Stimulated activated CD4-positive, alpha-beta T cell treated with anti-CD3 and anti-CD28 coated beads, Interleukin-2, amount 100 ng/mL, for 4 hours (primary cell): ENCODE measurements around the gene PPP3CB.

Source experiments
- DNase-seq: peaks from one replicate; pipeline ENCODE4 v3.0.0-alpha.2; 2020; ENCODE audit warnings: low read depth

Gene PPP3CB

DNA sequence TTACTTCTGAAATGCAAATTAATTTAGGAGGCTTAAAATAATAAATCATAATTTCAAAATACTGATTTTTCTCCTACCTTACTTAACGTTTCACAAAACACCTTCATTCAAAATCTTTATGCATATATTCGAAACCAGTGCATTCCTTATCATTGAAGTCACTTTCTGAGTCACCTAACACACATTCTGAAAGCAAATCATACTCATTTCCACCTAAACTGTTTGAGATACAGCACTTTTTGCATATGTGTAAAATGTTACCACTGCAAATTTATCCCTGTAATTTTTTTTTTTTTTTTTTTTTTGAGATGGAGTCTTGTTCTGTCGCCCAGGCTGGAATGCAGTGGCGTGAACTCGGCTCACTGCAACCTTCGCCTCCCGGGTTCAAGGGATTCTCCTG lies 15.7 kb downstream of the PPP3CB start:
- DNase-seq = no peak

DNA sequence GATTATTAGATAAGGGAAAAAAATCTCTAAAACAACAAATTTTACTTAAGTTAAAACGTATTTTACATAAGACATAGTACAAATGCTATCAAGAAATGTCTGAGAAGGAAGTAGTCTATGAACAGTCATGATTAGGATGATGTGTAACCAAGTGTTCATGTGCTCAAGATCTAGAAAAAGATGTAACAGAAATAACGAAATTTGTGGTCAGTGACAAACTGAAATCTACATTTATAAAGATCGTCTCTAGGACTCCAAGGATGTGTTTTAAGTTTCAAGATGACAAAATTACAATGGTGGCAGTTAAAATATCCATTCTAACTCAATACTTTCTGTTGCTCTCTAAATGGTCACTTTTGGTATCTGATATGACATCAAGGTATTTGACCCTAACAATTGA lies 17.2 kb downstream of the PPP3CB start:
- DNase-seq = no peak

DNA sequence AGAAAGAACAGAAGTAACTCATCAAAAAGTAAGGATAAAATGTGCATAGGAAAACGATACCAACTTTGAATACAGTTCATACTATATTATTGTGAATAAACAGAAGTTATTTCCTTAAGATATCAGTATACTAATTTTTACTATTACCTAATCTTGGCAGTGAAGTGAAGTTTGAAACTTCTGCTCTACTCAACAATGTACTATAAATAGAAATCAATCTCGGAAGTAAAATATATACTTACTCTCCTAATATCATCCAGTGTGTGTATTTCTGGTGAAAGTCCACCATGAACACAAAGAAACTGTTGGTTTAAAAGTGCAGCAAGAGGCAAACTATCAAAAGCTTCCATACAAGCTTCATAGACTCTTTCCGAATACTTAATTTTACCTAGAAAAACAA lies 24.6 kb downstream of the PPP3CB start:
- DNase-seq = no peak

DNA sequence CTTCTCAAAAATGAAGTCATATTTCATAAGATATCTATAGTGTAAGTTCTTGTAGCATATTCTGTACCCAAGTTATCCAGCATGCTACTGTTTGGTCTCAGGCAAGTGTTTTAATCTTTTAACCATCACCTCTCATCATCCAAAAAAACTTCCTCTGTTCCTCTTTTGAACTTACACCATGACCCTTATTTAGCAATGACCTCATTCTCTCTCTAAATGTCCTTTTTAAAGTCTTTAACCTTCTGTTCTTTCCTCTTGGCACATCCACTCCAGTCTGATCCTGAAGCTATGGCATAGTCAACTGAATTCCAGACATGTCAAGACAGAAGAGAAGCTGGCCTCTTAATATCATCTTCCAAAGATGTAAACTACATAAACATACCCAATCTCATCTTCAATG lies 26.2 kb downstream of the PPP3CB start:
- no peak for DNase-seq

DNA sequence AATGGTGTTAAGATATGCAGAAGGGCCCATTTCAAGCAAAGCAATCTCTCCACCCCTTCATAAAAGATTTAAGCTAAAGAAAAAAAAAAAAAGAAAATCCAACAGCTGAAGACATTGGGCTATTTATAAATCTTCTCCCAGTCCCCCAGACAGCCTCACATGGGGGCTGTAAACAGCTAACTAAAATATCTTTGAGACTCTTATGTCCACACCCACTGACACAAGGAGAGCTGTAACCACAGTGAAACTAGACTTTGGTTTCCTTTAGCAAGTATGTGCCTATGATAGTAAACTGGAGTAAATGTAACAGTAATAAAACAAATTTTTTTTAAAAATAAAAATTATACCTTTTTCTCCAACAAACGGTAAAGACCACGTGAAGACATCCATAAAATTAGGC lies 28.6 kb downstream of the PPP3CB start:
- DNase-seq = no peak

DNA sequence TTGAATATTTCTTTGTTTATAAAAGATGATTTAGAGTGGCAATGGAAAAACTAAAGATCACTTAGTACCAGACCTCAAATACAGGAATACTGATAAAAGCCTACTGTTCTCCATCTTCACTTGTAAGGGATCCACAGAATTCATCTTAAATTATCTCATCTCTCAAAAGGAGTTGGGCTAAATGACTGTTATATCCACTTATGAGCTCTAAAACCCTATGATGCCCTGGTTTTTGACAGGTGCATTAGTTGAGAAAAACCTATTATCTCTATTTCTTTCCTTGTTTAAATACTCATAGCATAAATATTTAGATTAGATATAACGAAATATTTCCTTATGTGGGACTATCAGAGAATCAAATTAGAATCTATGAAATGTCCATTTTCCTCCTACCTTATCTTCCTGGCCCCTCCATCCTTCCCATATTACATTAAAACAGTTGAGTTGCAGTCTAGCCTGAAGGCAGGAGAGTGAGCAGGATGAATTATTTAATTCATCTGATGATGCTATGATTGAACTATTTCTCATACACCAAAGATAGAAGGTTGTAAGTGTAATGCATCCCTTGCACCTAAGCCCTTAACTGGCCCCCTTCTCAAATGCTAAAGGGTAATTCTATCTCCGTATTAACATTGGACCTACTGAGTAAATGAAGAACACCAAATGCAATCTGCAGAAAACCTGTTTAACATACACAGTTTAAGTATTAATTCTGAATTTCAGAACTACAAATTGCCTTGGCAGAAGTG lies 29.7 kb downstream of the PPP3CB start:
- DNase-seq = no peak

DNA sequence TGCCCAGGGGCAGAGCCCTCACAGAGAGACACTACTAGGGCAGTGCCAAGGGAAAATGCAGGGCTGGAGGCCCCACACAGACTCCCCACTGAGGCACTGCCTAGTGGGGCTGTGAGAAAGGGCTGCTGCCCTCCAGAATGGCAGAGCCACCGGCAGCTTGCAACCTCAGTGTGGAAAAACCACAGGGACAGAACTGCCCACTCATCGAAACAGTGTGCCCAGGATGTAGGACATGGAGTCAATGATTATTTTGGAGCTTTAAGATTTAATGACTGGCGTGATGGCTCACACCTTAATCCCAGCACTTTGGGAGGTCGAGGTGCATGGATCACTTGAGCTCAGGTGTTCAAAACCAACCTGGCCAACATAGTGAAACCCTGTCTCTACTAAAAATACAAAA lies 34.9 kb downstream of the PPP3CB start:
- DNase-seq = no peak

DNA sequence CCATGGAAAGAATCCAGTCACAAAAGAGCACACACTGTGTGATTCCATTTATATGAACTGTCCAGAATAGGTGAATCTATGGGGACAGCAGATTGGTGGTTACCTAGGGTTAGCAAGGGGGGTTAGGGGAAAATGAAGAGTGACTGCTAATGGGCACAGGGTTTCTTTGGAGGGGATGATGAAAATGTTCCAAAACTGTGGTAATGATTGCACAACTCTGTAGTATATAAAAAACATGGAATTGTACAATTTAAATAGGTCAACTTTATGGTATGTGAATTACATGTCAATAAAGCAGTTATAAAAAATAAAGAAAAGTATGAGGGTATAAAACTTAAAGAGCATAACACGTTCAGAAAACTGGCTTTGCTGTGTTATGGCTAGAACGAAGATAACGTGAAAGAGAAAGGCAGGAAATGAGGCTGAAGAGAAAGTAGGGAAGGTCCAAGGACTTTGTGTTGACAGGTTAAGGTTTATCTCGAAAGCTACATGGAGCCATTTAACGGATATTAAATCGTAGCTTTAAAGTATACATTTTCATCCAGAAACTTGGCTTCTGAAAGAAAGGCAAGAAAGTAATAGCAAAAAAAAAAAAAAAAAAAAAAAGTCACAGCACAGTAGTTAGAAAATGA lies 36.0 kb downstream of the PPP3CB start:
- no peak for DNase-seq

DNA sequence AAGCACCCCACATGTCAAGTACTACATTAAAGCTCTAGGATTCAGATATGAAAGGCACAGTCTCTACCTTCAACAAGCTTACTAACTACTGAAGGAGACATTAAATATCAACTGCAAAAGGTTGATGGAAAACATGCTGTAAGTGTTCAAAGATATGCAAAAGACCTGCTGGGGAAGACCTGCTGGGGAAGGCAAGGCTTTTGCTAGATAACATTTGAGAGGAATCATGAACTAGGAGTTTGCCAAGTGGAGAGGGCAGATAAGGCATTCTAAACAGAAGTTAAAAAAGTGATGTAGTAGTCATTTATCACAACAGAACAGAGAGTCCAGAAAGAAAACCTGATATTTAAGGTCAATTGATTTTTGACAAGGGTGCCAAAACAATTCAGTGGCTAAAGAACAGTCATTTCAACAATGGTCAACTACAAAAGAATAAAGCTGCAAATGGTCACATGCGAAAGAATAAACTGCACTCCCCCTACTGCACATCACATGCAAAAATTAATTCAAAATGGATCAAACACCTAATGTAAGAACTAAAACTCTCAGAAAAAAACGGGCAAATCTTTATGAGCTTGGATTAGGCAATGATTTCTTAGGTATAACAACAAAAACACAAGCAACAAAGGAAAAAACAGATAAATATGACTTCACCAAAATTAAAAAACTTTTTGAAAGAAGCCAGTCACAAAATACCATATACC lies 39.5 kb downstream of the PPP3CB start:
- no peak for DNase-seq

DNA sequence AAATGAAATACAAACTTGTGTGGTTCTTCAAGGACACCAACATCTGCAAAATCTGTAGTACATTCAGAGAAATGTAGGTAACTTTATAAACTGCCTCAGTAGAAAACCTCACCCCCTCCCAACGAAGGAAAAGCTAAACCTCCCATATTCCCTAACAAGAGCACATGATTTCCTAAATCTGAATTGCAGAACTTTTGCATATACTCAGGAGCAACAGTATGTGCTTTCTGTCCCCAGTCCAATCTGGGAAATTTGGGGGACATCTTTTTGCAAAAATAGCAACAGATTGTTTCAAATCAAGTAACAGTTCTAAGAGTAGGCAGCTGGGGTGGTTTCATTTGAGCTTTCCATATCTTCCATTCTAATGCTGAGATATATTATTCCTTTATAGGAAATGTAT lies 46.7 kb downstream of the PPP3CB start:
- DNase-seq = no peak

DNA sequence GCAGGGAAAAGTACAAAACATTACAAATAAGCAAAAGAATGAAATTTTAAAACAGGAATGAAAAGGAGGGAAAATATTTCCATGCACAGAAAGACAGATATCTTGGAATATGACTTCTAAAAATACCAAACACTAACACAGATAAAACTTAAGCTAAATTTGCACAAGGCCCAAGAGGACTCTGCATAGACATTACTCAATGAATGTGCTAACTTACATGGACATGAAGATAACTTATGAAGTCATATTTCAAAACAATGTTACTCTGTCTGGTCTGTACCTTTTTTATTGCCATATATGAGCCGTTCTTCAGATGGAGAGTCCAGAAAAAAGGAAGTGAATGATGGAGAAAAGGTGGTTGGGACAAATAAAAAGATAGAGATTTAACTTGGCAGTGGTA lies 47.4 kb downstream of the PPP3CB start:
- DNase-seq = no peak

DNA sequence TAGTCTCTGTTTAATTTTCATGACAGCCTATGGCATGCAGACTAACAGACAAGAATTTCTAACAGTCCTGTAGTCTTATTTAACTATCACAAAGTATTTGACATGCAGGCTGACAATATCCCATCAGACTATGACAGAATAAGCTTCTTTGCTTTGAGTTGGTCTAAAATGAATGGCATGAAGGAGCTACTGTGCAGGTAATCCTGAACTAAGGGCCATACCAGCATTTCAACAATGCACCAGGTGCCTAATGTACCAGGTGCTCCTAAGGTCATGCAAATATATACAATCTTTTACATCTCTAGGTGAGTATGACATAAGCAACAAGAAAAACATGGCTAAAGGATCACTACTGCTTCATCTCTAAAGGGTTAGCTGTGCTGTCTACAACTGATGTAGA lies 48.9 kb downstream of the PPP3CB start:
- DNase-seq = no peak

DNA sequence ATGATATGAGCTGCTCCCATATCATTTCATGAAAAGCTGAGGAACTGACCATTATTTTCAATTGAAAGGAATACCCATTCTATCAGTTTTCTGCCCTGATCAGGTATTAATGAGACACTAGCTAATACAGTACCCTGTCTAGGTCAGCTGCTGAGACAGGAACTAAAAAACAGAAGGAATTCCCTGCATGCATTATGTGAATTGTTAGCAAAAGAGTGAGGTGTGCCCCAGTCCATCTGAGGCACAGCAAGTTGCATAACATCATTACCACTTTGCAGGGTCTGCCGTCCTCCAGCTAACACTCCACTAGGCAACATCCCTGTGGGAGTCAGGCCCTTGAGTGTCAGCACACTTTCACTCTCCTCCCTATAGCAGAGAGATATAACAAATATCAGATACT lies 51.4 kb downstream of the PPP3CB start:
- DNase-seq = no peak

DNA sequence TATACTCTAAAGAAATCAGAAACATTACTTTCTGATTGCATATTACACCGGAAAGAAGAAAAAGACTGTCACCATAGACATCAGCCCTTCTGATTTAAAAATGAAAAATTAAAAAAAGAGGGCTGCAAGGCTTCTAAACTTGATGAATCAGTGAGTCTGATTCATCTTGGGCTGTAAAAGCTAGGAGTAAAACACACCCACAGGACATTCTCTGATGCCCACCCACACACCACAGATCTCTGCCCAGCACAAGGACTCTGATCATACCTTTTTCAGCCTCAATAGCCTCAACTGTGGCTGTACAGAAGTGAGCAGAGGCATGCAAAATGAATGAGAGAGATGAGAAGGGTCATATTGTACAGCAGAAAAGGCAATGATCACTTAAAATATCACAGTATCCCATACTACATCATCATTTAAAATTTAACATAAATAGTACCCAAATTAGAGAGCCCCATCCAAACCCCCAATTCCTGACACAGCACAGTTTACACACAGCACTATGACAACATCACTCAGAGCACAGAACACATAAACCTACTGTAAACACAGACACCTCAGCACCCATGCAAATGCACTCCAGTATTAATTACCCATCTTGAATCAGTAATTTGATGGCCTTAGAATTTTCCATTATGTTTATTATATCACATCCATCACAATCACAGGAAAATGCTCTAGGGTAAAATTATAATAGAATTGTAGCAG lies 56.1 kb downstream of the PPP3CB start:
- no peak for DNase-seq

DNA sequence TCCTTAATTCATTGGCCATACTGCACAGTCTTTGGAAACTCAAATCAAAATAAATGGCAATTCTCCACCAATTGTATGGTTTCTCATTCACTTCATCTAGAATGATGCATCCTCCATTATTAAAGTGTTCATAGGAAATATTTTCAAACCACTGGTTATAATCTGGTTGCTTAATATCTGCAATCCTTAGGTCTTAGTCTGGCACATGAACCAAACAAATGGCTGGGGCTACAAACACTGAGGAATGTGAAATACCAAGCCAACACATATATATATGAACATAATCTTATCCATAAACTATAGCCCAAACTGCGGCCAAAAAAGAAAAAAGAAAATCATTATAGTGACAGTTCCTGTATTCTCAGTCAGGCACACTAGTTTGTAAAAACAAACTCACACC lies 56.8 kb downstream of the PPP3CB start:
- DNase-seq = no peak

DNA sequence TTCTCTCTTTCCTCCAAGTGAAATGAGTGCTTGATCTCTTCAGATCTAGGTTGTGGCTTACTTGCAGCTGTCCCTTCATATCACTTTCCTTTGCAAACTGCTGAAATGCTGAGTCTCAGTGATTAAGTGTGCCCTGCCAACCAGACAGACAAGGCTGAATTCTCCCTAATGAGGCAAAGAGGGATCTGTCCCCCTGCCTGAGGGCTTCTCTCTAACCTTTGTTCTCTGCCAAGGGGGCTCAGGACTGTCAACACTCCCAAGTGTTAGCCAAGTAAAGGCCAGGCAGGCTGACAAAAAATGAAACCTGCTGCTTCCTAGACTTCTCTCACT lies 62.3 kb downstream of the PPP3CB start, which contains the start of gene MSS51:
MSS51 (minus strand) TSS at position 24 of the 330 bp plus-strand sequence. CDS start 5,277 bp downstream, outside the sequence.
- no peak for DNase-seq

DNA sequence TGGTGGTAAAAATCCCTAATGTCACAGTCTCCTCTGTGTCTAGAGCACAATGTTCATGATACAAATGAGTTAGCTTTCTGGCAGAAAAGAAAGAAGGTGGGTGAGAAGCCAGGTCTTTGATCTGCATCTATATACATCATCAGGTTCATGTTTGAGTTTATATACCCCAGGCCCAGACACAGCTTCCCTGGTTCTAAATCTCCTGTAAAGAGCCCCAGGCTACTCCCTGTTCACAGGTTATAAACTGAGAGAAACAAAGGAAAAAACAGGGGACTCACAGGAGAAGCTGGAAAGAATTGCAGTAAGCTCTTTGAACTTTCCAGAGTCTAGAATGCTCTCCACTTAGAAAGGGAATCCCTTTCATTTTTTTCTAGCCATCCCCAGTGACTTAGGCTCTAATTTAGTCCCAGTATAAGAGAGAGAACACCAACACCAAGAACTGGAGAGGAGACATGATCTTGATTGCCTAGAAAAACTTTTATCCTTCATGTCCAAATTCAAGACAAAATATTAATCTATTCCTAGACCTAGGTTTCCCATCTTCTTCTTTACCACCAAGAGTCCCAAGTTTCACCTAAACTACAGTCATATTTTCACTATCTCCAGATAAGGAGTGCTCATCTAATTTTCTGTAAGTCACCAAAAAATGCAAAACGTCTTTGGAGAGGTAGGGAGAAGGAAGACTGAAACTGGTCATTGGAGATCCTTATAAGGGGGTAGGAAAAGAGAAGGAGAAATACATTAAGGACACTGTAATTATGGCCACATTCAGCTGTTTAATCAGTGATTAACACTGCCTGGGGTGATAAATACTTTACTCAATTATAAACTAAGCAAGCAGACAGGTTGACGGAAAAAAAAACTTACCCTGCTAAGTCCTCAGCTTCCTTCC lies 62.9 kb downstream of the PPP3CB start:
- DNase-seq = no peak

DNA sequence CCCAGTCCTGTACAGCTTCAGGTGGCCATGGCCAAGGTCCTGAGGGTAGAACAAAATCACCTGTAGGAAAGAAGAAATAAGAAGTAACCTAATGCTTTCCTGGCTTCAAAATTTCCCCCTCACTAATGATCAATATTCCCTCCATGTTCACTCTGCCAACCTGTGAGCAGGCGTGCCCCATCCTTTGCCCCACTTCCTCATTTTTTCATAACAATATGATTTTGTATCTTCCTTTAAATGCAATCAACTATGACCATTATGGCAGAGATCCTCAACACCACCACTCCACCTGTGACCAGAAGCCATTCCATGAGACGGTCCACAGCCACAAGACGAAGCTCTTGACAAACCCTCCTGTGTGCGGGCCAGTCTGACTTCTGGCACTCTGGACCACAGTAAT lies 69.5 kb downstream of the PPP3CB start:
- no peak for DNase-seq

DNA sequence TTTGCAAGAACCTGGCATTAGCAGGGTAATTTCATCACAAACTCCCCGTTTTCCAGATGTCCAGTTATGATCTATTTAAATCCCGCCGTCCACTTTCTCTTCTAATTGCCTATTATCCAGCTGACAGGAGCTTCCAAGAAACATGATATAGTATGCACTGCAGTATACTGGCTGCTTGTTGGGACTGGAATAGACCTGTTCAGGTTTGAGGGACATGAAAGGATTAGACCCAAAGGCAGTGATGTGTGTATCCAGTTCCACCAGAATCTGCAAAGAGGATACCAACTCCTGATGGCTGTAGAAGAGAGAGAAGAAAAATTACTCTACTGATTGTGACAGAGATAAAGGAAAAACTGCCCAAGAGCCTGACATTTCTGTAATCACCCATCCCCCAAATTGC lies 71.3 kb downstream of the PPP3CB start:
- DNase-seq = no peak

DNA sequence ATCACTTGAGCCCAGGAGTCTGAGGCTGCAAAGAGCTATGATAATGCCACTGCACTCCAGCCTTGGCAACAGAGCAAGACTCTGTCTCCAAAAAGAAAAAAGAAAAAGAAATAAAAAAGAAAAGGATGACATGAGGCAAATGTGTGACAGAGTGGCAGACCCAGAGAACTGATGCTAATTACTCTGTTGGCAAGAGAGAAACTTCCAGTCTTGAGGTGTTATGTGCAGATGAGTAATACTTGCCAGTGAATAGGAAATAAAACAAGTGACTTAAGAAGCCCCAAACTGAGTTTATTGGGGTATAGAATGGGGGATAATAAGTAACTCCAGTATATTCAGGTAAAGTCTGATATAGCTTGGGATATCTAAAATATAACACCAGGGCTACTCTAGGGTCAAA lies 72.5 kb downstream of the PPP3CB start:
- DNase-seq = no peak

DNA sequence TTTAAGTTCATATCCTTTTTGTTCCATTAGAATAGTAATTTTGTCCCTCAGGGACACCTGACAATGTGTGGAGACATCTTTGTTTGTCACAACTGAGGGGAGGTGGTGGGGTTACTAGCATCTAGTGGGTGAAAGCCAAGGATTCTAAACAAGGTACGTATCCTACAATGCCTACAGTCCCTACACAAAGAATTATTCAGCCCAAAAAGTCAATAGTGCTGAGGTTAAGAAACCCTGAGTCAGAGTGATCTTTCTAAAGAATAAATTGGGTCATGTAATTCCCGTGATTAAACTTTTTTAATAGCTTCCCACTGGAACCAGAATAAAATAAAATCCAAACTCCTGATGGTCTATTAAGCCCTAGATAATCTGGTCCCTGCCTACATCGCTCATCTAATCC lies 79.3 kb downstream of the PPP3CB start:
- no peak for DNase-seq
